HG03097 (cell line): ENCODE data around the gene CRYBG1.
A peak's percentile ranks its signal among the peaks of the same experiment; 100 is the strongest.

ENCODE experiments used
- ATAC-seq: cut with Tn5 transposase; IDR thresholded peaks from one replicate; pipeline ENCODE4 v1.9.1; 2021; ENCODE audit not compliant: unreplicated experiment, low FRiP score

Gene CRYBG1

DNA sequence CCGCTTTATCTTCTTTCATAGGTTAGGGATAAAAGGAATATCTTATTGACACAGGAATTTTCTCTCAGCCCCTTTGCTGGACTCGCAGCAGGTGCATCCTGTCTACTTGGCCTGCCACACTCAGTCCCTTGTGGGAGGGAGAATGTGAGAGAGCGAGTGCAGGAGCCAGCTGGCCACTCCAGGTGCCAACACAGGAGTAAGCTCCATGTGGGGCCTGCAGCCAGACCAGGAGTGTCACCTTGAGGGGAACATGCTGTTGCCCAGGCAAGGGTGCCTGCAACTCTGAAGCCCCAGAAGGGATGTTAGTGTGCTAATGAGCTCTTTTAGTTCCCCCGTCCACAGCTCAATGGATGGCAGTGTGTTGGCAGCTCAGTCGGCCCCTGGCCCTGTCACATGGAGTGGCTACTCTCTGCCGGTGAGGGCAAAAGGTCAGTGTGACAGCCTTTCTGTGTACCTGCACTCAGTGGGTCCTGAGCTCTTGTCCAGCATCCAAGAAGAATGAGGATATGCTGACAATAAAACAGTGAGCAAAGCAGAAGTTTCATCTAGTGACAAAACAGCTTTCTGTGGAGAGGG, 57.1 kb downstream of the CRYBG1 start:
- no peak for ATAC-seq

DNA sequence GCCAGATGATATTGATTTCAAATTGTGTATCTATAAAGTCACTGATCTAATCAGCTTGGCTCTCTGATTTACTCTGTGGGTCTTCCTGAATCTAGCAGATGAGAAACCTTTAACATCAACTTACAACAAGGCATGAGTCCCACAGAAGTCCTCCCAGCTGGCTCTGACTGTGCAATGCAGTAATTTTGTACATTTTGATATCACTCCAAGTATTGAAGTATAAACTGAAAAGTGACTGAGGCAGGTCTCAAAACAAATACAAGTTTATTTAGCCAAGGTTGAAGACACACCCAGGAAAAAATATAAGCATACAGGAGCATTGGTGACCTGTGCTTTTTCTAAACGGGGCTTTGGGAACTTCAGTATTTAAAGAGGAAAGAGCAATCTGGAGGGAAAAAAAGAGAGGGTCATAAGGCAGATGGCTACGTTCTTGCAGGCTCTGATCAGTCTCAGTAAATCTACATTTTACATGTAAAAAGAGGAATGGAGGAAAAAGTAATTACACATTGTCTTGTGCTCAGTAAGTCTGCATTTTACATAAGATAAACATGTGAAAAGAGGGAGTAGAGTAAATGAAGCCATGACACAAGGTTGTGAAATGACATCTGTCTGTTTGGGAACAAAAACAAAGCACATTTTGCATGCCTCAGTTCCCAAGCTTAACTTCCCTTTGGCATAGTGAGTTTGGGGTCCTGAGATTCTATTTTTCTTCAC, 59.5 kb downstream of the CRYBG1 start:
- ATAC-seq: no peak

DNA sequence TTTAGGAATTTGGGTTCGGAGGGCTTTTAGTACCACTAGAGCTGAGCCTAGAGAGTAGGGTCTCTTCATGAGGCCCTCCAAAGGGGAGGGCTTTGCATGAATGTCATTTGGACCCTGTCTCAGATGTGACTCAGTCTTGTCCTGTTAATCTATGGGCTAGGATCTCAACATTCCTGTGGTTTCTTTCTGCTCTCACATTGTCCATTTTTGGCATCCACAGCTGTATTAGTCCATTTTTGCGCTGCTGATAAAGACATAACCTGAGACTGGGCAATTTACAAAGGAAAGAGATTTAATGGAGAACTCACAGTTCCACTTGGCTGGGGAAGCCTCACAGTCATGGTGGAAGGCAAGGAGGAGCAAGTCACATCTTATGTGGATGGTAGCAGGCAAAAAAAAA, 61.0 kb downstream of the CRYBG1 start:
- ATAC-seq: no peak

DNA sequence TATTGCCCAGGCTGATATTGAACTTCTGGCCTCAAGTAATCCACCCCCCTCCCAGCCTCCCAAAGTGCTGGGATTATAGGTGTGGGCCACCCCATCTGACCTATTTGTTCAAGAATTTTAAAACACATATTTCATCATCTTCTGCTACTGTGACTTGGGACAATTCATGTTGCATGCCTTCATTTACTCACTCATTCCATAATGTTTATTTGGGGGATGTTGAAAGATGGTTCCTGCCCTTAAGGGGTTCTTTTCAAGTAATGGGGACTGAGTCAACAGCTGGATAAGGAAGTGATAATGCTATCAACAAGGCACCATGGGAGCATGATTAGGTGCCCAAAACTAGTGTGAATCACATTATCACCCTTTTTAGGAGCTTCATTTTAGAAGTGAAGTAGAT, 62.0 kb downstream of the CRYBG1 start:
- no peak for ATAC-seq

DNA sequence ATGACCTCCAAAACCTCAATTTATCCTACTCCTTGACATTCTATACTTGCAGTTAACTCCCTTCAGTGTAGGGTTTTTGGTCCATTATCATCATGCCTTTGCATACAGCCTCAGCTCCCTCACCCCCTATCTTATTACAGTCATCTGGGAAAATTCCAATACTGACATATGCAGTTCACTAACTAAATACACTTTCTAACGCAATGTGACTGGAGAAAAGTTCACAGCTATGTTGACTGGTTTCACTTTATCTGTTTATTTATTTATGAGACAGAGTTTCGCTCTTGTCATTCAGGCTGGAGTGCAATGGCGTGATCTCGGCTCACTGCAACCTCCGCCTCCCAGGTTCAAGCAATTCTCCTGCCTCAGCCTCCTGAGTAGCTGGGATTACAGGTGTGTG, 64.9 kb downstream of the CRYBG1 start:
- ATAC-seq: no peak

DNA sequence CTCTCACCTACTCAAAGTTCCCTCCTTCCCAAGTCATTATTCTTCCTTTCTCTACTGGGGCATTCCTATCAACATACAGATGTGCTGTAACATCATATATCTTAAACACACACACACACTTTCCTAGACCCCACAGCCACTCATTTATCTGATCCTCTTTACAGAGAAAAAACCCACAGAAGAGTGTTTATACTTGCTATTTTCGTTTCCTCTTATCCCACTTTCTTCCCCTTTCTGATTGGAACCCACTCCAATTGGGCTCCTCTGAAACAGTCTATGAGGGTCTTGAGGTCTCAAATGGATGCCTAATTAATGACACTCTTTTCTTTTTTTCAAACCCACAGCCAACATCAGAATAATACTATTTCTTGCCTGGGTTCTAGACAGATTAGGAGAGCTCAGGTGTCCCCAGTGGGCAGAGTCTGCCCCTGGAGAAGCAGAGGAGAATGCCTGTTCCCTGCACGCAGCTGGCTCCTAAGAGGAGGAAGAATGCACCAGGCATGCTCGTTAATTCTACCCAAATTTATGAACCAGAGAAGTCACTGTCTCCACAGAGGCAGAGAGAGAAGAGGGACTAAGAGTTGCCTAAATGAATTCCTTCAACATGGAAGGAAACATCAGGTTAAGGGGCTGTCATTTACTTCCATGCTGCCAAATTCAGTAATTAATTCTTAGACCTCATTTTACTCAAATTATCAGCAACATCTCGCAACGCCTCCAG, 65.9 kb downstream of the CRYBG1 start:
- no peak for ATAC-seq

DNA sequence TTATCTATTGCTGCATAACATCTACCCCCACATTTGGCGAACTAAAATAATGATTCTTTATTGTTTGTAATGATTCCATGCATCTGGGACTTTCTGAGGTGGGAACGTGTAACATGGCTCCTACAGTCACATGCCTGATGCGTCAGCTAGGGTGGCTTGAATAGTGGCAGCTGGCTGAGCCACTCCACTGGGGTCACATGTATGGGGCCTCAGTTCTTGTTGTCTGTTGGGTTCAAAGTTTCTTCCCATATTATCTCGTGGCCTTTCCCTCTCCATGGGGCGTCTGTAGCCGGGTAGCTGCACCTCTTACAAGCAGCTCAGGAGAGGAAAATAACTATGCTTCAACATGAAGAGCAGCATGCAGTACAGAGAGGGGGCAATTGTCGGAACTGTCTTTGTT, 69.9 kb downstream of the CRYBG1 start:
- no peak for ATAC-seq

DNA sequence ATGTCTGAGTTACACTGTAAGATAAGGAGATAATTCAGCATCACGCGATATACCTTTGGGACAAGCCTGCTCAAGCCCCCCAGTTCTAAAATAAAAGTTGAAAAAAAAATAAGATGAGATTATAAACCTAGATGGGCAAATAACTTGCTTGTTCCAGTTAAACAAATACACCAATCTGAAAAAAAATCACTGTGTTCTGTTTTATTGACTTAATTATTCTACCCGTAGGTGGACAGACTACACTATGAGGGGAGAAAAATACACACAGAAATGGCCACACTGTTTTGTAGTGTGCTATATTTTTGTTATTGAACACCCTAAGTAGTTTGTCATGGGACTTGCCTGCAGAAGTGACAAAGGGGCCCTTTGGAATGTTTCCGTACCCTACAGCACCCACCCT, 70.9 kb downstream of the CRYBG1 start:
- ATAC-seq: no peak

DNA sequence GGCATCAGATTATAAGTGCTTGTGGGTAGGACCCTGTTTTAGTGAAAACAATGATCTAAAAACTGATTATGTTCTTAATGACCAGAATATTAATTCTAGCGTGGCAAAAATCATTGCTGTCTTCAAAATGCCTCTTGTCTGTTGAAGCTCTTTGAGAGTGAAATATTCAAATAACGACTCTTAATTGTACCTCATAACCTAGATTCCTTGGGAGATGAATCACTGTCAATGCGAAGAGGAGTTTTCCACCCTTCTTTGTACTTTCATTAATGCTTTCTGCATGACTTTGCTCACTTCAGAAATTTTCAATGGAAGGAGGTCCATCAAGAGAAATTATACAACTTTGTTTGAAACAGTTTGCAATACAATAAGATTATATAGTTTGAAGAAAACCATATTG, 71.5 kb downstream of the CRYBG1 start:
- no peak for ATAC-seq

DNA sequence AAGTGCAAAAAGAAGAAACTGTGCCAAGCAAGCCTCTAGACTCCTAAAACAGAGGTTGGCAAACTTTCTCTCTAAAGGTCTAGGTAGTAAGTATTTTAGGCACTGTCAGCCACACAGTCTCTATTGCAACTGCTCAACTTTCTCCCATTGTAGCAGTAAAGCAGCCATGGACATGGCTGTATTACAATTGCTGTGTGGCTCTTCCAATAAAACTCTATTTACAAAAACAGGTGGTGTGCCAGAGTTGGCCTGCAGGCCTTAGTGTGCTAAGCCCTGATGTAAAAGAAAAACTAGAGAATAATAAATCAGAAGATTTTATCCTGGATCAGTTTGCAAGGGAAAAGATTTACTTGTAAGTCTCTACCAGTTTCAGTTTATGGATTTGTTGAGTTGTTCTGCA, 74.0 kb downstream of the CRYBG1 start:
- ATAC-seq: no peak

DNA sequence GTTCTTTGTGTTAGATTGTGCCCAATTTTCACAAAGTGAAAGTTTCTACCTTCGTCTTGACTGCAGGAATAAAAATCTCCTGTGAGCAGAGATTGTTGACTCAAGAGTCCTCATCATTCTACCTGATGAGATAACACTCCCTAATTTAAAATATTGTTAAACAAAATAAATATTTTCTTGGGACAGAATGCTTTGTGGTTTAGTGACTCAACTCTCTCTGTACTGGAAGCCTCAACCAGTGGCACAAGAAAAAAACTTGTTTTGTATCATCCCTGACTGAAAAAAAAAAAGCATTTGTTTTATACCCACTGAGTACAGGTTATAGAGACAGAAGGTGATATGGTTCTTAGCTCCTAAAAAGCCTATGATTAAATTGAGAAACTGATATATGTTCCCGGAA, 78.9 kb downstream of the CRYBG1 start:
- ATAC-seq: no peak

DNA sequence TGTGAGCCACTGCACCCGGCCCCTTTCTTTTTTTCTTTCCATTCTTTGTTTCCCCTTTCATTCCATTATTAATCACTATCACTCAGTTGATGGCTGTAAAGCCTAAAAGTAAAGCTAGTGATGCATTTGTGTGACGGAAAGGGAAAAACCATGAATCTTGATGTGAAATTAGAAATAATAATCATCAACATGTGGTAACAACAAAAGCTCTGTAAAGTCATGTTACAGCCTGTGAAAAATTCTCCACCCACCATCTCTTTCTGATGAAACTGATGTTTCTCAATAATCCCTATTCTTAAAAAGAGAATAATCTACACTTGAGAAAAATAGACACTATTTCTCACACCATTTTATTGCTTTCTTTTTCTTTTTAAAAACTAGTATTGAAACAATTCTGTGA, 80.0 kb downstream of the CRYBG1 start:
- no peak for ATAC-seq

DNA sequence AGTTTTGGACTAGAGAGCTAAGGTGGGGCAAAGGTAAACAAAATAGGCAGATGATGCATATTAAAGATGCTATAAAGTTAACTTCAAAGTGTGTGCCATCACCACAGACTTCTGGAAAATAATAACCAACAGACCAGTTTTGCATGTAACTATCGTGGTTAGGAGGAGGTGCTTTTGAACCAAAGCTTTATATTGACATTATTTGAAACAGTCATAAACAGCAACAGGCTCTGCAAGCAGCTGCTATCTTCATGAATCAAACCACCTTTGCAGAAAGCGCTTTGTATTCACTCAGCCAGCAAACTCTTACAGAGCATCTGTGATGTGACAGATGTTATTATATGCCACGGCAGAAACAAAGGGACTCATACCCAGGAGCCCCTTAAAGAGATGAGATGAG, 81.9 kb downstream of the CRYBG1 start:
- ATAC-seq: no peak

DNA sequence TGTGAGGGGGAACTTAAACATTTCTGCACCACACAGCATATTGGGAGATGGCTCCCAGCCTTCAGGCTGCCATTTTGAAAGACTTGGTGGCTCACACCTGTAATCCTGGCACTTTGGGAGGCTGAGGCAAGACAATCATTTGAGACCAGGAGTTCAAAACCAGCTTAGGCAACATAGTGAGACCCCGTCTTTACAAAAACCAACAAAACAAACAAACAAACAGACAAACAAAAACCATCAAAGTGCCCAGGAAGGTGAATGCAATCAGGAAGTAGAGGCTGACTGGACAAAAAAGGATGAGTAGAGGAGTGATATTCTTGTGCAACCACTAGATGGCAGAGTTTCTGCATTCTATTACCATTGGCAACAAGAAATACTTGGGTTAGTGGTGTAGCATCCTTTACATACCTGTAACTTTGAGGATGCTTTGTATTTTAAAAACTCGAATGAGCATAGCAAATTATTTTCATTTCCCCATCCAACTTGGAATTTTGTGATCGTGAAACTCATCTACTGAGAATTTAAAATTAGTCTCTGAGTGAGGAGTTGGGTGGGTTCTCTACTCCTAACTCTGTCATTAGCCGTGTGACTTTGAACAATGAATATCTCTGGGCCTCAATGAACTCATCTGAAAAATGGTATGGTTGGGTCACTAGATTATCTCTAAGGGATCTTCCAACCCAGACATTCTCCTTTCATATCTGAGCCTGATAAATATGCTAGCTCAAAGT, 84.4 kb downstream of the CRYBG1 start:
- ATAC-seq: peak; percentile 46

DNA sequence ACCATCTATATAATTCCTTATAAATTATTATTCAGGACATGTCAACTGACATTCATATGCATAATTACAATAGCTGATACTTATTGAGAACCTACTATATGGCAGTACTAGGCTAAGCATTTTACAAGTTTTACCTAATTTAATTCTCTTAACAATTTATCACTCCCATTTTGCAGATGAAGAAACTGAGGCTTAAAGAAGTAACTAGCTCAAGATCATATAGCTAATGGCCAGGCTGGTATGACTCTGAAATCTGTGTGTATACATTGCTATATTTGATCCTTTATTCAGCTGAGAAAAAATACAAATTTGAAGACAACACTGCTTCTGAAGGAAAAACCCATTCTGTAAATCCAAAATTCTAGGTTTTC, 85.0 kb downstream of the CRYBG1 start:
- ATAC-seq: no peak

DNA sequence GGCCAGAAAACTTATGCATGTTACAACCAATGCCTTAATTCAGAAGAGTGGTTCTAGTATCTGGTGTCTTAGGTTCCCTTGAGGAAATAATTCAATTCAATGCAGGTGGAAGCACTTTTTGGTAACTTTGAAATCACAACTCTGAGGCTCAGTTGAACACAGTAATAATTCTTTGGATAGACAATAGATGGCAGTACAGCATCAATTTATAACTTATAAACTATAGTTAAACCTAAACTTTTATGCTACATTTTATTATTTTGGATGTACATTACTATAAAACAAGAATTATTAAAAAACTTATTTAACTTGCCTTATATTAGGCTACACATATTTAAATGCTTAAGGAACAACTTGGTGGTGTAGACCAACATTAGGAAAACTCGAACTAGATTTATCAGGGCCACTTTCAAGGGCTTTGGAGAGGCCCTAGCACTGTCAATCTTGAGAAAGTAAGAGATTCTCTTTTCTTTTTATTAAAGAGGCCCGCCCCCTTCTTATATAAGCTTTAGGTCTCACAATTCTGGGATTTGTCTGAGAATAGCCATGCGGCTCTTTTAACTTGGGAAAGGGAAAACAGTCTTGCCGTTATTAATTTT, 85.9 kb downstream of the CRYBG1 start:
- ATAC-seq: no peak

DNA sequence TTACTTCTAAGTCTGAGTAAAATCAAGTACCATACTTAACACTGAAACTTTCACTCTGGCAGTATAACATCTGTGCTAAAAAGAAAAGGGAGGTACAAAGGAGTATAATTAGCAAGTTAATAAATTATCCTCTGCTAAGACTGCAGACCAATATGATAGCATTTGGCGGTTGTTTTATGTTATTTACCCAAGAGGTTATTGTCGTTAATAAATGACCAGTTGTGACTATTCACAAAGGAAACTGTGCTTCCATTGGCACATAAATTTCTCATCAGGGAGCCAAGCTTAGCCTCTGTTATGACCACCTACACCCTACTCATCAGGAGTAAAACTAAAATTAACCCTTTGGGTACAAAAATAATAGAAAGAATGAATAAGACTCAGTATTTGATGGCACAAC, 86.5 kb downstream of the CRYBG1 start:
- ATAC-seq: no peak

DNA sequence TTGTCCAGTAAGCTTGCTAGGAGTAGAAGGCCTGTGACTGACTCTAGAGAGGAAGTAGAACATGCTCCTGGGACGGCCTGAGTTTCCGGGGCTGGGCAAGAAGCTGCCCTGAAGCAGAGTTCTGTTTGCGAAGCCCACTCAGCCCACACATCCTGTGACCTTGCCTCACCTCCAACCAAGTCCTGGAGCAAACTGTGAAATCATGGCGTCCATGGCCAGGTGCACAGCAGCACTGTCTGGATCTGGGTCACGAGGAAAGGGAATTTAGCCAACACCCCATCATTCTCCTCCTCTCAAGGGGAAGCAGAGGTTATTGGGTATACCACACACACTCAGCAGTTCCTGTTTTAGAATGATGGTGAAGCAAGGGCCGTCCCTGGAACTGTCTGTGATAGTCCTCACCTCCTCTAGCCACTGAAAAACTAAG, 87.5 kb downstream of the CRYBG1 start:
- ATAC-seq: peak; percentile 51

DNA sequence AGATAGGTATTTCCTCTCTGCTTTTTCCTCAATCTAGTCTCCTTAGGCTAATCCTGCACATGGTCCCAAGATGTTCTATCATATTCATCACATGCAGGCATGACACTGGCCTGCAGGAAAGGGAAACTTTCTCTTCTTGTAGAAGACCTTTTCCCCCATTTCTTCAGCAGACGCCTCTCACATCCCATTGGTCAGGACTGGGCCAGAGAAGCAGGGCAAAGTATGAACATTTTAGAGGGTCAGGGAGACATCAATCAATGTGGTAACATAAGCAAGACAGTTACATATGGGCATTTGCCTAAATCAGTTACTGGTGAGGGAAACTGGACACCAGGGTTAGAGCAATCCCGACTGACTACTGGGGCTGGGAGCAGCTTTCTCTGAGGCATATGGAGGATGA, 90.1 kb downstream of the CRYBG1 start:
- ATAC-seq: no peak

DNA sequence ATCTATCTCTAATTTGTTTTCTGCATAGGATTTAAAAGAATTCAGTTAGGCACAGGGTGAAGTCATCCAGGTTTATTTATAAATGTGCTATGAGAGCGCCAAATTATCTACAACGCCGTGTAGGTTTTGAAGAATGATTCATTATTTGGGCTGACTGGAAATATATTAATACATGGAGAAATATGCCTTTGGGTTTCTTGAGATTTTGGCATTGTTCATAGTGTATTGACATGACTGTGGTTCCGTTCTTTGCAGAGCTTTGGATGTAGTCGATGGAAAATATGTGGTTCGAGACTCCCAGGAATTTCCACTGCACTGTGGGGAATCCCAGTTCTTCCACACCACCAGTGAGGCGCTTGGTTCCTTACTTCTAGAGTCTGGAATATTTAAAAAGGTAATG, 90.9 kb downstream of the CRYBG1 start:
- ATAC-seq: no peak

DNA sequence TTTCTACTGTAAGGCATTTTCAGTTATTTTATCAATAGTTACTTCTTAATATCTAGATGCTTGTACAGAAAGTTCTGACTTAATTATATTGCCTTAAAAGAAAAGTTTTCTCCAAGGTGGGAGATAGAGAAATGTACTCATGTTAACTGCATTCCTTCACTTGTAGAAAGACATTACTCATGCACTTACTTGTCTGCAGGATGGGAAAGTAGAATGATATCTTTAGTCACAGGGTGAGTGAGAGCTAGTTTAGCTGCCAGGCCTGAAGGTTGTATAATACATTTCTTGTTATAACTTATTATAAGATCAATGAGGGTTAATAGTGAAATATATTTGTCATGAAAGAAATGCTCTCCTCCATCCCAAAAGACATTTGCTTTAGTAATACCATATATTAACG, 92.1 kb downstream of the CRYBG1 start:
- no peak for ATAC-seq
